GM18519 (cell line): ENCODE results near the gene UBAP2L.
"Not testable (repeated sequence)": the region's sequence is repeated elsewhere in the genome, so short reads cannot be mapped to it uniquely, and the experiment has no call there.

Experiments used
- ATAC-seq: cut with Tn5 transposase; IDR thresholded peaks from one replicate; pipeline ENCODE4 v1.9.1; 2021; ENCODE audit warnings: mild to moderate bottlenecking, moderate library complexity; ENCODE audit not compliant: unreplicated experiment, low FRiP score

Gene UBAP2L

DNA sequence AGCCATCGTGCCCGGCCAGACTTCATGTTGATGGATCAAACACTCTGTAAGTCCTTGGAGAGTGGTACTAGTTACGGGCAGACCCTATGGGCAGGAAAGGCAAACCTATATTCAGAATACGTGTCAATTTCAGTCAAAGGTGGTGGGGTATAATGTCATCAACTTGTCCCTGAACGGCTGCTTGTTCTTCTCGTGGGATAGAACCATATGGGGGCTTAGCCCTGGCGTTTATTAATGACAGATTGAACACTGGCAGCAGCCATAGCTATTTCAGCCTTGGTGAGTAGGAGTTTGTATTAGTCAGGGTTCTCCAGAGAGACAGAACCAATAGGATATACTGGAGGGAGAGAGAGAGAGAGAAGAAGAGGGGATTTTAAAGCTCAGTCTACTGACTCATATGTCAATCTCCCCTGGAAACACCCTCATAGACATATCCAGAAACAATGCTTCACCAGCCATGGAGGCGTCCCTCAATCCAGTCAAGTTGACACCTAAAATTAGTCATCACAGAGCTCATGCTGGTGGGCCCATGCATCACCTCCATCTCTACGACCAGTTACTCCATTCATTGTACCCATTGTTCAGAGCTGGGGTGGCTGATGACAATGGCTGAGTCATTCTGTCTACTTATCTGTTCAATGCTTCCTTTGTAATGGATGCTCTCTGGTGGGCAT, 84.0 kb downstream of the UBAP2L start:
- no peak for ATAC-seq

GRCh38 chr1:154306151-154306550, 85.4 kb downstream of the UBAP2L start:
- no peak for ATAC-seq

DNA sequence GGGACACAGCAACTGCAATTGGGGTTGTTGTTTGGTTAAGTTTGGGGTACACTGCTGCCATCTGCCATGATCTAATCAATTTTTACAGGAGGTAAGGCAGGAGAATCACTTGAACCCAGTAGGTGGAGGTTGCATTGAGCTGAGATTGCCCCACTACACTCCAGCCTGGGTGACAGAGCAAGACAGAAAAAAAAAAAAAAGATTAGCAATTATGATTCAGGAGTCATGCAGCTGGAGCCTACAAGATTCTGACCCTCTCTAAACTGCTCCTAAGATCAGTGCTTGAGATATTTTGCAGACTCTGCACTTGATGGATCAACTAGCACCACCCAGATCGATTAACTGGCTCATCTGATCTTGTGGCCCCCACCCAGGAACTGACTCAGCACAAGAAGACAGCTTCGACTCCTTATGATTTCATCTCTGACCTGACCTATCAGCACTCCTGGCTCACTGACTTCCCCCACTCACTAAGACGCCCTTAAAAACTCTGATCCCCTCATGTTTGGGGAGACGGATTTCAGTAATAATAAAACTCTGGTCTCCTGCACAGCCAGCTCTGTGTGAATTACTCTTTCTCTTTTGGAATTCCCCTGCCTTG, 87.0 kb downstream of the UBAP2L start:
- ATAC-seq = not testable (repeated sequence)

- ATAC-seq = not testable (repeated sequence)
Observed at GRCh38 chr1:154309136-154309535, 88.4 kb downstream of the UBAP2L start.

DNA sequence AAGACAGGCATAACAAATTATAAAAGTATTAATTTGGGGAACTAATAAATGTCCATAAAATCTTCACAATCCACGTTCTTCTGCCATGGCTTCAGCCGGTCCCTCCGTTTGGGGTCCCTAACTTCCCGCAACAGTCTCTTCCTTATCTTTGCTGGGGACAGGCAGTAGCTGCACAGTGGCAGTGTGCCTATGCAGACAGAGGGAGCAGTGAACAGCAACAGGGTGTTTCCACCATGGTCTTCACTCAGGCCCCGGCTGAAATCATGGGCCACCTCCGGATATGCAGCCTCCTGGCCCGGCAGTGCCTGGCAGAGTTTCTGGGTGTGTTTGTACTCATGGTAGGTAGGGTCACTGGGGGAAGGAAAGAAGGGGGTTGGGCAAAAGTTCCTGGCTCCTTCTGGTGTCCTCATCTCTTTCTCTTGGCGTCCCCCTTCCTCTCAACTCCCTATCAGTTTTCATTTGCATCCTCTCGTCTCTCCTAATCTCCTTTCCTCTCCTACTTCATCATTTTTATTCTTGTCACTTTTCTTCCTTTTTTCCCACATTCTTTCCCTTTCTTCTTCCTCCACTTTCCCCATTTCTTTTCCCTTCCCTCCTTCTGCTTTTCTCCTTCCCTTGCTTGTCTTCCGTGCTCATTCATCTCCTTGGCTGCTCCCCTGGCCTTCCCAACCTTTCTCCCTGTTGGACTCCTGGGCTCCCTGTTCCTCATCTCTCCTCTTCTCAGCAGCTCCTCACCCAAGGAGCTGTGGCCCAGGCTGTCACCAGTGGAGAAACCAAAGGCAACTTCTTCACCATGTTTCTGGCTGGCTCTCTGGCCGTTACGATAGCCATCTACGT, 91.7 kb downstream of the UBAP2L start:
- not testable (repeated sequence) for ATAC-seq

DNA sequence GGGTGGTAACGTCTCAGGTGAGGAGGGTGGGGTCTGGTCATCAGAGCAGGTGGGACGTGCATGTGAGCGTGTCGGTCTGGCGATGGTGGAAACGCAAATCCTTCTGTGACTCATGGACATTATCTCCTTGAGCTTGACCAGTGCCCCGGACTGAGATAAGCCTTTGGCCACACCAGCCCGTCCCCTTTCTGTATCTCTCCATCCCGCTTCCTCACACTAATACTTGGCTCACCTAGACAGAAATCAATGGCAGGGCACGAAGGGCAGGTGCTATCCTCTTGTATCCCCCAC, 92.3 kb downstream of the UBAP2L start:
- no peak for ATAC-seq

DNA sequence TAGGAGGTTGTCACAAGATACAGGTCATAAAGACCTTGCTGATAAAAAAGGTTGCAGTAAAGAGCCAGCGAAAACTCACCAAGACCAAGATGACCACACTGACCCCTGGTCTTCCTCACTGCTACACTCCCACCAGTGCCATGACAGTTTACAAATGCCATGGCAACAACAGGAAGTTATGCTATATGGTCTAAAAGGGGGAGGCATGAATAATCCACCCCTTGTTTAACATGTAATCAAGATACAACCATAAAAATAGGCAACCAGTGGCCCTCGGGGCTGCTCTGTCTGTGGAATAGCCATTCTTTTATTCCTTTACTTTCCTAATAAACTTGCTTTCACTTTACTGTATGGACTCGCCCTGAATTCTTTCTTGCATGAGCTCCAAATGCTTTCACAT, 93.5 kb downstream of the UBAP2L start:
- not testable (repeated sequence) for ATAC-seq

DNA sequence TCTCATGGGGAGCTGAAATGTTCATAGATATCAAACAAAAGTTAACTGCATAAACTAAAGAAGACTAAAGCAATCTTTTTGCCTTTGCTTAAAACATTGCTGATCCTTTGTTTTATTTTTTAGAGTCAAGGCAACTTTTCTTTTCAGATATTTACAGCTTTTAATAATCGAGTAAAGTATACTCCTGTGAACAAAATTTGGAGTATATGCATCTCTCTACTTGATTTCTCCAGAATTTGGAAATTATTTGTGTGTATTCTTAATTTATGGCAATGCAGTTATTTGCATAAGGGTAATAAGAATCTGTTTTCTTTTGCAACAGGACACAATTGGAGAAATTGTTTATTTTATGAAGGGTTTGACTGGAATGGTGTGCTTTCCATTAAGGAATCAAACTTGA, 95.9 kb downstream of the UBAP2L start:
- no peak for ATAC-seq

- no peak for ATAC-seq
Observed at GRCh38 chr1:154318386-154318785, 97.6 kb downstream of the UBAP2L start.
